ENCODE measurements around the gene DBP. TPM values are rescaled to one million over a fixed set of nuclear protein-coding genes. Genes with fewer than 3 reads are reported as not detected.

The DBP gene
- total RNA-seq, 2 experiments from 2014 or later: 10.8 to 13.1 TPM

GRCh38 chr19:48668332-48668731, 31.2 kb upstream of the DBP start:
- no peaks in the 10 kb centered on the region for H3K4me1 Mint-ChIP-seq (ENCODE audit: low read depth)
- DNase-seq: no peak
- H3K27ac Mint-ChIP-seq: no peak overlapping the region
- peaks cover 4% of the 10 kb centered on the region for H3K9me3 Mint-ChIP-seq
- H3K36me3 Mint-ChIP-seq (ENCODE audit: low read depth): peaks cover 2% of the 10 kb centered on the region
- no peak for ATAC-seq
- TF ChIP-seq CTCF (IDR thresholded peaks at IDR 0.05): no peak
- H3K27me3 Mint-ChIP-seq: no peaks in the 10 kb centered on the region
- H3K4me3 Mint-ChIP-seq: no peak overlapping the region
- POLR2A ChIA-PET: interaction anchor here (0.6 kb wide), 1 partner anchor 403 kb away, joined by 3 read pairs; no protein-coding TSS in a partner anchor
- CTCF ChIA-PET: interaction anchor here (1.1 kb wide), 1 partner anchor 22 kb away, joined by 3 read pairs; the partner anchor contains the start of gene CA11
- intact Hi-C loops (cut with micrococcal nuclease): no loop called here

- Mint-ChIP-seq H3K27me3 (no peaks in the 10 kb centered on the region), H3K27ac (no peak overlapping the region), H3K36me3 (ENCODE audit: low read depth) (peaks cover 2% of the 10 kb centered on the region), H3K4me1 (ENCODE audit: low read depth) (peaks cover 5% of the 10 kb centered on the region), H3K9me3 (peaks cover 4% of the 10 kb centered on the region), H3K4me3 (no peak overlapping the region)
- DNase-seq (no peak), ATAC-seq (no peak)
- no peak for TF ChIP-seq CTCF (IDR thresholded peaks at IDR 0.05)
- ChIA-PET CTCF (interaction anchor here (1.2 to 1.4 kb wide), 2 partner anchors 9 to 432 kb away, joined by 4 to 6 read pairs; no protein-coding TSS in a partner anchor), POLR2A (interaction anchor here (1.2 kb wide), 1 partner anchor 11 kb away, joined by 3 read pairs; no protein-coding TSS in a partner anchor)
- intact Hi-C loops (cut with micrococcal nuclease): no loop called here
These were observed 28.6 kb upstream of the DBP start for GRCh38 chr19:48665786-48666185.

GRCh38 chr19:48664476-48664875, 27.3 kb upstream of the DBP start:
- ATAC-seq (no peak), DNase-seq (no peak)
- Mint-ChIP-seq H3K4me1 (ENCODE audit: low read depth) (peaks cover 7% of the 10 kb centered on the region), H3K9me3 (no peaks in the 10 kb centered on the region), H3K27me3 (no peaks in the 10 kb centered on the region), H3K36me3 (ENCODE audit: low read depth) (no peaks in the 10 kb centered on the region), H3K27ac (no peak overlapping the region), H3K4me3 (no peak overlapping the region)
- CTCF ChIA-PET: no interaction called here
- POLR2A ChIA-PET: no interaction called here
- TF ChIP-seq CTCF (IDR thresholded peaks at IDR 0.05): no peak
- intact Hi-C loops (cut with micrococcal nuclease): no loop called here

- H3K4me3 Mint-ChIP-seq: no peak overlapping the region
- H3K36me3 Mint-ChIP-seq (ENCODE audit: low read depth): no peaks in the 10 kb centered on the region
- no peaks in the 10 kb centered on the region for H3K27me3 Mint-ChIP-seq
- H3K4me1 Mint-ChIP-seq (ENCODE audit: low read depth): peaks cover 7% of the 10 kb centered on the region
- no peaks in the 10 kb centered on the region for H3K9me3 Mint-ChIP-seq
- ChIA-PET CTCF (no interaction called here), POLR2A (no interaction called here)
- DNase-seq (no peak), ATAC-seq (no peak)
- intact Hi-C loops (cut with micrococcal nuclease): no loop called here
- H3K27ac Mint-ChIP-seq: no peak overlapping the region
- TF ChIP-seq CTCF (IDR thresholded peaks at IDR 0.05): no peak
These were observed 26.5 kb upstream of the DBP start for GRCh38 chr19:48663667-48664066.

GRCh38 chr19:48661711-48662090, 24.5 kb upstream of the DBP start:
- DNase-seq (no peak), ATAC-seq (no peak)
- ChIA-PET CTCF (interaction anchor here (1.1 kb wide), 1 partner anchor 13 kb away, joined by 5 read pairs; no protein-coding TSS in a partner anchor), POLR2A (no interaction called here)
- Mint-ChIP-seq H3K9me3 (no peaks in the 10 kb centered on the region), H3K27ac (no peak overlapping the region), H3K27me3 (no peaks in the 10 kb centered on the region), H3K4me3 (no peak overlapping the region), H3K36me3 (ENCODE audit: low read depth) (no peaks in the 10 kb centered on the region), H3K4me1 (ENCODE audit: low read depth) (peaks cover 7% of the 10 kb centered on the region)
- intact Hi-C loops (cut with micrococcal nuclease): no loop called here
- no peak for TF ChIP-seq CTCF (IDR thresholded peaks at IDR 0.05)

Measured in activated CD8-positive, alpha-beta T cell treated with anti-CD3 and anti-CD28 coated beads for 36 hours (primary cell).